Measurements from ENCODE around the gene DOCK8.

- no peak for TF ChIP-seq EZH2phosphoT487 (IDR thresholded peaks at IDR 0.05)
- no peak for TF ChIP-seq CTCF (IDR thresholded peaks at IDR 0.05)
These were observed 224.5 kb downstream of the DOCK8 start for GRCh38 chr9:438961-439768.

Measured in neural progenitor cell (in vitro differentiated cells).